Ascending aorta (tissue), 2 donors: ENCODE data around the gene LIPA. TPM values are rescaled to one million over a fixed set of nuclear protein-coding genes. Genes with fewer than 3 reads are reported as not detected.
"Not testable (repeated sequence)": the region's sequence is repeated elsewhere in the genome, so short reads cannot be mapped to it uniquely, and the experiment has no call there.

Source experiments
- DNase-seq, 2 donors: peaks; one replicate each; pipeline ENCODE4 v3.0.0-alpha.2; 2019; ENCODE audit warnings: low spot score in 2 of 2
- H3K27ac ChIP-seq, 2 donors: fragments of 200-600 bp; sonication (generic); one replicate each; pipeline ENCODE4 v1.5.1; 2016 to 2017; ENCODE audit warnings: mild to moderate bottlenecking in 1 of 2
- H3K27me3 ChIP-seq: fragments of 200-600 bp; sonication (generic); one replicate; pipeline ENCODE4 v1.5.1; 2017
- H3K36me3 ChIP-seq, 2 donors: fragments of 200-600 bp; sonication (generic); one replicate each; pipeline ENCODE4 v1.5.1; 2016
- H3K4me1 ChIP-seq, 2 donors: fragments of 200-600 bp; sonication (generic); one replicate each; pipeline ENCODE4 v1.5.1; 2016 to 2017; ENCODE audit warnings: mild to moderate bottlenecking in 1 of 2
- H3K4me3 ChIP-seq, 2 donors: fragments of 200-600 bp; sonication (generic); one replicate each; pipeline ENCODE4 v1.5.1; 2016 to 2017; ENCODE audit warnings: mild to moderate bottlenecking in 1 of 2
- H3K9me3 ChIP-seq, 2 donors: fragments of 200-600 bp; sonication (generic); one replicate each; pipeline ENCODE4 v1.5.1; 2016
- intact Hi-C: fragments of 100-400 bp; cut with DNase I; formaldehyde crosslinking; loops from one replicate; pipeline ENCODE4 v1.15.1; 2023
- total RNA-seq: library from RNA; depleted of rRNA; stranded (reverse); fragments of >200 nt; gene quantifications from one replicate; pipeline ENCODE4 v1.1.0, GENCODE V29; 2016
- TF ChIP-seq, protein P1 (sequence below), 3 experiments: fragments of 200-600 bp in 2 of 3; fragments of 450-650 bp in 1 of 3; sonication (generic) in 2 of 3; IDR thresholded peaks; one replicate each; pipeline ENCODE4 v1.5.1; 2016 to 2019; ENCODE audit warnings: antibody characterized with exemption in 3 of 3, mild to moderate bottlenecking in 1 of 3, moderate library complexity in 1 of 3

Gene LIPA
- total RNA-seq, 1 donor from 2014 or later = 57.9 TPM

DNA sequence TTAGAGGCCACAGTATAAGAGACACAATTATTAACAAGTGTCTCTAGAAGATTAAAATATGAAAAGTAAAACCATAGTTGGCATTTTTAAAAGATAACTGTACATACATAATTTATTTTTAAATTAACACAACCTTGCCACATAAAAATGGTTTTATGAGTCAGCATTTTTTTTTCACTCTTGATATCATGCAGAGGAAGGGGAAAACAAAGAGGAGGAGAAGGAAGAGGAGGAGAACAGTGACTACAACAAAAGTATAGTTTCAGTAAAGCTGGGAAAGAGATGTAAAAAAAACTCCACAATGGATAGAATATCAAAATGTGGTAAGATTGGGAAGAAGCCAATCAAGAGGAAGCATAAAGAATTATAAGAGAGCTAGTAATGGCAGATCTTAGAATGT, 78.5 kb downstream of the LIPA start:
- no peaks in the 10 kb centered on the region for H3K9me3 ChIP-seq
- H3K27me3 ChIP-seq = no peaks in the 10 kb centered on the region
- intact Hi-C loops = no loop called here
- H3K4me3 ChIP-seq = no peak overlapping the region
- no peaks in the 10 kb centered on the region for H3K36me3 ChIP-seq
- no peak overlapping the region for H3K27ac ChIP-seq
- no peak for DNase-seq
- TF ChIP-seq, protein P1, sequence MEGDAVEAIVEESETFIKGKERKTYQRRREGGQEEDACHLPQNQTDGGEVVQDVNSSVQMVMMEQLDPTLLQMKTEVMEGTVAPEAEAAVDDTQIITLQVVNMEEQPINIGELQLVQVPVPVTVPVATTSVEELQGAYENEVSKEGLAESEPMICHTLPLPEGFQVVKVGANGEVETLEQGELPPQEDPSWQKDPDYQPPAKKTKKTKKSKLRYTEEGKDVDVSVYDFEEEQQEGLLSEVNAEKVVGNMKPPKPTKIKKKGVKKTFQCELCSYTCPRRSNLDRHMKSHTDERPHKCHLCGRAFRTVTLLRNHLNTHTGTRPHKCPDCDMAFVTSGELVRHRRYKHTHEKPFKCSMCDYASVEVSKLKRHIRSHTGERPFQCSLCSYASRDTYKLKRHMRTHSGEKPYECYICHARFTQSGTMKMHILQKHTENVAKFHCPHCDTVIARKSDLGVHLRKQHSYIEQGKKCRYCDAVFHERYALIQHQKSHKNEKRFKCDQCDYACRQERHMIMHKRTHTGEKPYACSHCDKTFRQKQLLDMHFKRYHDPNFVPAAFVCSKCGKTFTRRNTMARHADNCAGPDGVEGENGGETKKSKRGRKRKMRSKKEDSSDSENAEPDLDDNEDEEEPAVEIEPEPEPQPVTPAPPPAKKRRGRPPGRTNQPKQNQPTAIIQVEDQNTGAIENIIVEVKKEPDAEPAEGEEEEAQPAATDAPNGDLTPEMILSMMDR (IDR thresholded peaks at IDR 0.05) = no peak
- no peaks in the 10 kb centered on the region for H3K4me1 ChIP-seq

DNA sequence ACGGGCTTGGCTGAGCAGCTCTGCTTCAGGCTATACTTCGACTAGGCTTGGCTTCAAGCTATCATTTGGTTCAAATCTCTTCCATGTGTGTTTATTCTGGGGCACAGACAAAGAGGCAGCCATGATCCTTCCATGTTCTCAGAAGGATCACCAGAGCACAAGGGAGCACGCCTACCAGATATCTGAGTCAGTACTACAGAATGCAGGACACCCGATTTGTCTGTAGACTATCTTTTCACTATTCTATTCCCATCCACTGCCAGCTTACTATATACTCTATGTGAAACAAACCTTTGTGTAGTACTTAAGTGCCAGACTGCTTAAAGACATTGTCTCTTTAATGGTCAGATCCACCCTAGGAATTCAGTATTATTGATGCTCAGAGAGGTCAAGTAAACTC, 79.6 kb downstream of the LIPA start:
- H3K27ac ChIP-seq = no peak overlapping the region
- DNase-seq = no peak
- no peaks in the 10 kb centered on the region for H3K9me3 ChIP-seq
- no peaks in the 10 kb centered on the region for H3K4me1 ChIP-seq
- TF ChIP-seq, protein P1 (IDR thresholded peaks at IDR 0.05) = no peak
- H3K27me3 ChIP-seq = no peaks in the 10 kb centered on the region
- no peaks in the 10 kb centered on the region for H3K36me3 ChIP-seq
- intact Hi-C loops = no loop called here
- H3K4me3 ChIP-seq = no peak overlapping the region

DNA sequence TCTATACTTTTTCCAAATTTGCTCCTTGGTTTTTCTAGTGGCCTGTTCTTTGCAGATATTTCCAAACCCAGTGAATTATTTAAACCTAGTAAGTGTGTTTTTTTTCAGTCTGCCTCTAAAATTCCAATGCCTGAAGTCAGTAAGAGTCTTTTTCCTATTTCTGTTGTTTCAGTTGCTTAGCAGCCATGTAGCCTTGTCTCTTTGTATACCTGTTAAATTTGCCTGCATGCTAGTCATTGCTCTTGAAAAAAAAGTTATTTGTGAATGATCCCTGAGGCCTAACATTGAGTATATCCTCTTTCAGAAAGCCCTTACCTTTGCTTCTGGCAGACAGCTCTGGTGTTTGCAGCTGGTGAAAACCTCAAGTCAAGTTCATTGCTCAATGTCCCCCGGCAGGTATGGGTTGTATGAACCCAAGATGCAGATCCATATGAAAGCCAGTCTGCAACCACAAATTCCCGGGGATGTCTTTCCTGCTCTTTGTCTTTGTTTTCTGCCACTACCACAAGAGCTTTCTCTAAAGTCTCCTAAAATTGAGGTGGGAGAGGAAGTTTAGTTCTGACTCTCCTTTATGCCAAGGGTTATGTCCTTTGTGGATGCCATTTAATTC, 80.2 kb downstream of the LIPA start:
- intact Hi-C loops = no loop called here
- DNase-seq = no peak
- Histone ChIP-seq H3K4me1 (no peaks in the 10 kb centered on the region), H3K27ac (no peak overlapping the region), H3K9me3 (no peaks in the 10 kb centered on the region), H3K27me3 (no peaks in the 10 kb centered on the region), H3K4me3 (no peak overlapping the region), H3K36me3 (no peaks in the 10 kb centered on the region)
- TF ChIP-seq, protein P1 (IDR thresholded peaks at IDR 0.05) = no peak

DNA sequence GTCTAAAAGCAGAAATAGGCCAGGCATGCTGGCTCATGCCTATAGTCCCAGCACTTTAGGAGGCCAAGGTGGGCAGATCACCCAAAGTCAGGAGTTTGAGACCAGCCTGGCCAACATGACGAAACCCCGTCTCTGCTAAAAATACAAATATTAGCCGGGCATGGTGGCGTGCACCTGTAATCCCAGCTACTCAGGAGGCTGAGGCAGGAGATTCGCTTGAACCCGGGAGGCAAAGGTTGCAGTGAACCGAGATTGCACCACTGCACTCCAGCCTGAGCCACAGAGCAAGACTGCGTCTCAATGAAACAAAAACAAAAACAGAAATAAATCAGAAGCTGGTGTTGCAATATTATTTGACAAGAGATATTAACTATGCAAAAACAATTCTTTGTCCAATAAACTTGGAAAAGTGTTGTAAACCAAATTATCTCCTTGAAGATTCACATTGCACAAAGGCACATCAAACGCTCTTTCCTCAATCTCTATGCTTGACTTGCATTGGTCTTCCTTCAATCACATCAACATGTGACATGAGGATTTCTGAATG, 83.1 kb downstream of the LIPA start:
- H3K27ac ChIP-seq, intact Hi-C loops, H3K4me1 ChIP-seq, DNase-seq, H3K4me3 ChIP-seq, H3K27me3 ChIP-seq, H3K36me3 ChIP-seq, H3K9me3 ChIP-seq: not testable (repeated sequence)

DNA sequence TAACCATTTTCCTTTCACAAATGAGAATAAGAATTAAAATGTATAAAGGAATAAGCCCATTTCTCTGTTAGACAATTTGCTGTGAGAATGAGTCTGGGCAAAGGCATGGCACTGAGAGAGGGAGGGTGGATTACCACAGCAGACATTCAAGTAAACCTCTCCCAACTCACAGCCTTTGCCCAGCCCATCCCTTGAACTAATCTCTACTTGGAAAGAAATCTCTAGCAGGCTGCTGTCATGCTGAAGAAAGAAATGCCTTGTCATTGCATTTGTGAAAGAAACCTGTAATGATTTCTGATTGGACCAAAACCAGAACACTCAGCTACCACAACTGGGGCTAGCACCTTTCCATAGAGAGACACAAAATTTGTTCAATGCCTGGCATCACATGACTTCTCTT, 83.7 kb downstream of the LIPA start:
- intact Hi-C loops = no loop called here
- Histone ChIP-seq H3K36me3 (no peaks in the 10 kb centered on the region), H3K4me3 (no peak overlapping the region), H3K27ac (no peak overlapping the region), H3K27me3 (no peaks in the 10 kb centered on the region), H3K9me3 (no peaks in the 10 kb centered on the region), H3K4me1 (no peaks in the 10 kb centered on the region)
- DNase-seq = no peak
- TF ChIP-seq, protein P1 (IDR thresholded peaks at IDR 0.05) = no peak

DNA sequence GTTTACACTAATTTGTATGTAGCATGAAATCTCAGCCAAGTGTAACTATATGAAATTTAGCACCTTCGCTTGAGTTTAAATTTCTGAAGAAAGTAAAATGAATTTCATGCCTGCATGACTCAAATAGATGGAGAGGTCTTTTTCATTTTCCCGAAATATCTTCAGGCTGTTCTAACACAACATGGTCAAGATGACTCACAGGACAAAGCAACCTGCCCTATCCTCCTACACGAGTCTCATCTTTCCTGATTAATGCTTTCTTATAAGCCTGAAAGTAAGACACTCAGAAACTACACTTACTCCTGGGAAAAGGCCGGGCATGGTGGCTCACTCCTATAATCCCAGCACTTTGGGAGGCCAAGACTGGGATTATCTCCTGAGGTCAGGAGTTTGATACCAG, 85.7 kb downstream of the LIPA start:
- no peaks in the 10 kb centered on the region for H3K36me3 ChIP-seq
- no peak overlapping the region for H3K27ac ChIP-seq
- no peak overlapping the region for H3K4me3 ChIP-seq
- no peaks in the 10 kb centered on the region for H3K27me3 ChIP-seq
- DNase-seq = no peak
- H3K9me3 ChIP-seq = no peaks in the 10 kb centered on the region
- intact Hi-C loops = no loop called here
- TF ChIP-seq, protein P1 (IDR thresholded peaks at IDR 0.05) = no peak
- H3K4me1 ChIP-seq = no peaks in the 10 kb centered on the region
